HTERT RPE-1 (cell line): ENCODE data around the gene ZBTB17.
"Not testable (repeated sequence)": the region's sequence is repeated elsewhere in the genome, so short reads cannot be mapped to it uniquely, and the experiment has no call there.

ENCODE experiments used
- in situ Hi-C: fragments of 300-500 bp; cut with MboI; formaldehyde crosslinking; loops from 4 replicates; pipeline ENCODE4 v1.14.3; 2020; ENCODE audit warnings: low sequenced_read_pairs

Gene ZBTB17

GRCh38 chr1:15902882-15903281 lies 73.0 kb downstream of the ZBTB17 start:
- in situ Hi-C loops, result no loop called here

- in situ Hi-C loops, result no loop called here
These were observed 75.1 kb downstream of the ZBTB17 start for GRCh38 chr1:15900662-15901279.

- in situ Hi-C loops, result no loop called here
These were observed 76.6 kb downstream of the ZBTB17 start for GRCh38 chr1:15899266-15899665.

- in situ Hi-C loops, result not testable (repeated sequence)
These were observed 78.9 kb downstream of the ZBTB17 start for GRCh38 chr1:15896841-15897610.

- in situ Hi-C loops, result no loop called here
These were observed 80.7 kb downstream of the ZBTB17 start for GRCh38 chr1:15895233-15895632.

- in situ Hi-C loops, result not testable (repeated sequence)
These were observed 82.9 kb downstream of the ZBTB17 start for GRCh38 chr1:15892857-15893599.
